ENCODE measurements around the gene PRICKLE3. TPM values are rescaled to one million over a fixed set of nuclear protein-coding genes. Genes with fewer than 3 reads are reported as not detected.

The PRICKLE3 gene
- total RNA-seq, 2 donors from 2014 or later: 10.7 to 12.0 TPM

GRCh38 chrX:49232525-49232924, 46.4 kb upstream of the PRICKLE3 start:
- Mint-ChIP-seq H3K9me3 (peaks cover 66% of the 10 kb centered on the region), H3K4me1 (no peaks in the 10 kb centered on the region), H3K4me3 (no peak overlapping the region), H3K27me3 (ENCODE audit: insufficient read depth) (peaks cover 3% of the 10 kb centered on the region), H3K27ac (no peak overlapping the region), H3K36me3 (ENCODE audit: low read depth) (no peaks in the 10 kb centered on the region)
- Histone ChIP-seq H3K36me3 (ENCODE audit: control insufficient read depth, insufficient read depth, low read length) (no peaks in the 10 kb centered on the region), H3K9ac (ENCODE audit: extremely low read depth, low read length, poor library complexity, severe bottlenecking) (no peak overlapping the region), H3K27ac (ENCODE audit: low read depth, low read length) (no peak overlapping the region), H3K9me3 (ENCODE audit: control insufficient read depth, low read length) (no peaks in the 10 kb centered on the region), H3K4me1 (ENCODE audit: control insufficient read depth, insufficient read depth, low read length) (no peaks in the 10 kb centered on the region), H3K4me3 (ENCODE audit: low read length) (no peak overlapping the region), H3K27me3 (ENCODE audit: control insufficient read depth, insufficient read depth, low read length, poor library complexity, severe bottlenecking) (no peaks in the 10 kb centered on the region)
- WGBS, 2 experiments (ENCODE audit: insufficient coverage in 1 of 2, insufficient read length in 1 of 2): 97% methylated on average over 2 of the region's 2 CpGs; no CpG with 5 or more reads in 1 of the 2 experiments
- no peak for TF ChIP-seq CTCF (conservative IDR thresholded peaks at IDR 0.05)
- no peak for DNase-seq

GRCh38 chrX:49231333-49232000, 45.3 kb upstream of the PRICKLE3 start:
- Histone ChIP-seq H3K4me3 (ENCODE audit: low read length) (no peak overlapping the region), H3K27ac (ENCODE audit: low read depth, low read length) (no peak overlapping the region), H3K36me3 (ENCODE audit: control insufficient read depth, insufficient read depth, low read length) (no peaks in the 10 kb centered on the region), H3K4me1 (ENCODE audit: control insufficient read depth, insufficient read depth, low read length) (no peaks in the 10 kb centered on the region), H3K9me3 (ENCODE audit: control insufficient read depth, low read length) (no peaks in the 10 kb centered on the region), H3K9ac (ENCODE audit: extremely low read depth, low read length, poor library complexity, severe bottlenecking) (no peak overlapping the region), H3K27me3 (ENCODE audit: control insufficient read depth, insufficient read depth, low read length, poor library complexity, severe bottlenecking) (no peaks in the 10 kb centered on the region)
- H3K4me3 Mint-ChIP-seq: peak overlapping the region; percentile 64
- no peak for DNase-seq
- H3K9me3 Mint-ChIP-seq: peaks cover 65% of the 10 kb centered on the region
- H3K27ac Mint-ChIP-seq: no peak overlapping the region
- H3K36me3 Mint-ChIP-seq (ENCODE audit: low read depth): no peaks in the 10 kb centered on the region
- no peak for TF ChIP-seq CTCF (conservative IDR thresholded peaks at IDR 0.05)
- H3K27me3 Mint-ChIP-seq (ENCODE audit: insufficient read depth): peaks cover 3% of the 10 kb centered on the region
- H3K4me1 Mint-ChIP-seq: no peaks in the 10 kb centered on the region
- 94% methylated on average over 10 of the region's 10 CpGs; no CpG with 5 or more reads in 1 of the 2 experiments for WGBS, 2 experiments (ENCODE audit: insufficient coverage in 1 of 2, insufficient read length in 1 of 2)

- peak; percentile 52 for TF ChIP-seq CTCF (conservative IDR thresholded peaks at IDR 0.05)
- Mint-ChIP-seq H3K27me3 (ENCODE audit: insufficient read depth) (peaks cover 4% of the 10 kb centered on the region), H3K36me3 (ENCODE audit: low read depth) (no peaks in the 10 kb centered on the region), H3K4me3 (peak overlapping the region; percentile 64), H3K27ac (no peak overlapping the region), H3K9me3 (peaks cover 70% of the 10 kb centered on the region), H3K4me1 (no peaks in the 10 kb centered on the region)
- Histone ChIP-seq H3K27me3 (ENCODE audit: control insufficient read depth, insufficient read depth, low read length, poor library complexity, severe bottlenecking) (no peaks in the 10 kb centered on the region), H3K4me1 (ENCODE audit: control insufficient read depth, insufficient read depth, low read length) (no peaks in the 10 kb centered on the region), H3K27ac (ENCODE audit: low read depth, low read length) (no peak overlapping the region), H3K9me3 (ENCODE audit: control insufficient read depth, low read length) (no peaks in the 10 kb centered on the region), H3K9ac (ENCODE audit: extremely low read depth, low read length, poor library complexity, severe bottlenecking) (no peak overlapping the region), H3K4me3 (ENCODE audit: low read length) (peak overlapping the region; percentile 73), H3K36me3 (ENCODE audit: control insufficient read depth, insufficient read depth, low read length) (no peaks in the 10 kb centered on the region)
- DNase-seq: peak; percentile 91
- 9 to 10% methylated on average over 8 to 43 of the region's 44 CpGs for WGBS, 2 experiments (ENCODE audit: insufficient coverage in 1 of 2, insufficient read length in 1 of 2)
Observed at GRCh38 chrX:49230500-49231232, 44.5 kb upstream of the PRICKLE3 start.
